ENCODE measurements around the gene SELENOW.
"Not testable (repeated sequence)": the region's sequence is repeated elsewhere in the genome, so short reads cannot be mapped to it uniquely, and the experiment has no call there.

DNA sequence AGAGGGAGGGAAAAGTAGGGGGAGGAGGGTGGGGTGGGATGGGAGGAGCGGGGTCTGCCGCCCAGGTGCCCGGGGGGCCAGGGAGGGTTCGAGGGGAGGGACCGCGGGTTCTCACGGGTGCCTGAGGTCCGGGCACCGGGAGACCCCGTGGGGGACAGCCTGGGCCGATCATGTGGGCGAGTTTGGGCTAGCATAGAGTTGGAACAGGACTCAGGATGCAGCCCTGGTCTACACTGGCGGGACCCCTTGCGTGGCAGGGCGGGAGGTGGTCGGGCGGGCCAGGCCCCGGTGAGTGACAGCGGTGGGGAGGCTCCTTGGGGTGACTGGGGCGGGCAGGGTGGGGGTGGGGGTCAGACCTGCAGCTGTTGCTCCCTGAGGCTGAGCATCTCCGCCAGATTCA lies 24.6 kb downstream of the SELENOW start:
- TF ChIP-seq, protein P1, sequence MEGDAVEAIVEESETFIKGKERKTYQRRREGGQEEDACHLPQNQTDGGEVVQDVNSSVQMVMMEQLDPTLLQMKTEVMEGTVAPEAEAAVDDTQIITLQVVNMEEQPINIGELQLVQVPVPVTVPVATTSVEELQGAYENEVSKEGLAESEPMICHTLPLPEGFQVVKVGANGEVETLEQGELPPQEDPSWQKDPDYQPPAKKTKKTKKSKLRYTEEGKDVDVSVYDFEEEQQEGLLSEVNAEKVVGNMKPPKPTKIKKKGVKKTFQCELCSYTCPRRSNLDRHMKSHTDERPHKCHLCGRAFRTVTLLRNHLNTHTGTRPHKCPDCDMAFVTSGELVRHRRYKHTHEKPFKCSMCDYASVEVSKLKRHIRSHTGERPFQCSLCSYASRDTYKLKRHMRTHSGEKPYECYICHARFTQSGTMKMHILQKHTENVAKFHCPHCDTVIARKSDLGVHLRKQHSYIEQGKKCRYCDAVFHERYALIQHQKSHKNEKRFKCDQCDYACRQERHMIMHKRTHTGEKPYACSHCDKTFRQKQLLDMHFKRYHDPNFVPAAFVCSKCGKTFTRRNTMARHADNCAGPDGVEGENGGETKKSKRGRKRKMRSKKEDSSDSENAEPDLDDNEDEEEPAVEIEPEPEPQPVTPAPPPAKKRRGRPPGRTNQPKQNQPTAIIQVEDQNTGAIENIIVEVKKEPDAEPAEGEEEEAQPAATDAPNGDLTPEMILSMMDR (conservative IDR thresholded peaks at IDR 0.05; ENCODE audit: low read length): not testable (repeated sequence)
- not testable (repeated sequence) for TF ChIP-seq EZH2phosphoT487 (IDR thresholded peaks at IDR 0.05; ENCODE audit: borderline replicate concordance)

All from Loucy (cell line).